ENCODE measurements around the gene WDR87.
"Not testable (repeated sequence)": the region's sequence is repeated elsewhere in the genome, so short reads cannot be mapped to it uniquely, and the experiment has no call there.

WDR87 gene

DNA sequence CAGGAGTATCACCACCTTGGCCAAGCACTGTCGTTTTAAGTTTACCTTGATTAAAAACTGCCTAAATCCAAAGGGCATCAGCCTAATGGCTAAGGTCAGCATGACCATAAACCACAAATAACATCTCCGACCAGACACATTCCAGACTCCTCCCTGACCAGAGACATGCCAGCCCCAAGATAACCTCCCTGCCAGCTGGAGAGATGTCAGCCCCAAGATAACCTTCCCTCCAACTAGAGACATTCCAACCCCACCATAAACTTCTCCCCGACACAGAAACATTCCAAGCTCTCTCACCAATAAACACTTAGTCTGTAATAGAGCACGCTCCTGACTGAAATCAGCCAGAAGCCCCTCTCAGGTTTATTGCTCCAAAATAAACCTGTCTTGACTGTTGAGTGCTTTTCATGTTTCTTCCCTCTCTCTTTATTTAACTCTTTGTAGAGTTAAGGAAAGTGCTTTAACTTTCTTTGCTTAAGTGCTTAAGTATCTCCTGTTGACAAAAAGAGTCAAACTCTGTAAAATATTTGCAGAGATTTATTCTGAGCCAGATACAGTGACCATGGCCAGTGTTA lies 36.5 kb downstream of the WDR87 start:
- no peak for ATAC-seq
- no peak for DNase-seq
- peak overlapping the region in 1 of 2 donors; percentile 55 for H3K27ac Mint-ChIP-seq
- no peaks in the 10 kb centered on the region for H3K4me1 Mint-ChIP-seq
- peaks cover 17% of the 10 kb centered on the region for H3K27me3 Mint-ChIP-seq
- peaks cover 7 to 18% of the 10 kb centered on the region in 2 donors for H3K9me3 Mint-ChIP-seq
- no peak overlapping the region for H3K4me3 Mint-ChIP-seq

DNA sequence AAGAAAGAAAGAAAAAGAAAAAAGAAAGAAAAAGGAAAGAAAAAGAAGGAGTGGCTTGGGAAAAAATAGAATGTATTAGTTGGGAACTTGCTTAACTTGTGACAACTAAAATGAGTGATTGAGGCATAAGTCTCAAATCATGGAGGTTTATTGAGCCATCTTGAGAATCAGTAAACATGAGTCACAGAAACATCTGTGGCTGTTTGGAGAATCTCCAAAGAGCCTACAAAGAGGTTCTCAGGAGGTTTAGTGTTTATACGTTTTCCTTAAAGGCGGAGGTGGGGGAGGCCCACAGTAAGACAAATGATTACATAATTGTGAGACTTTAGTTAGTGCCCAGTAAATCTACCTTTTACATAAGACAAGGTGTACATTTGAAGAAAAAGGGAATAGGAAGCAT lies 38.6 kb downstream of the WDR87 start:
- Mint-ChIP-seq H3K4me3 (no peak overlapping the region), H3K27me3 (peaks cover 14% of the 10 kb centered on the region), H3K27ac (no peak overlapping the region), H3K4me1 (no peaks in the 10 kb centered on the region), H3K9me3 (peaks cover 9 to 18% of the 10 kb centered on the region in 2 donors)
- ATAC-seq (no peak), DNase-seq (no peak)

DNA sequence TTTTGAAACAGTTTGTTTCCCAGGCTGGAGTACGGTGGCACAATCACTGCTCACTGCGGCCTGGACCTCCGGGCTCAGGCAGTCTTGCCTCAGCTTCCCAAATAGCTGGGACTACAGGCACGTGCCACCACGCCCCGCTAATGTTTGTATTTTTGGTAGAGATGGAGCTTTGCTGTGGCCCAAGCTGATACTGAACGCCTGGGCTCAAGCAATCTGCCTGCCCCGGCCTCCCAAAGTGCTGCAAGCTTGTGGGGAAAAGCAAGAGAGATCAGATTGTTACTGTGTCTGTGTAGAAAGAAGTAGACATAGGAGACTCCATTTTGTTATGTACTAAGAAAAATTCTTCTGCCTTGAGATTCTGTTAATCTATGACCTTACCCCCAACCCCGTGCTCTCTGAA lies 40.5 kb downstream of the WDR87 start:
- H3K27me3 Mint-ChIP-seq, DNase-seq, H3K4me1 Mint-ChIP-seq, ATAC-seq, H3K27ac Mint-ChIP-seq, H3K4me3 Mint-ChIP-seq: not testable (repeated sequence)
- peaks cover 4 to 18% of the 10 kb centered on the region in 2 donors for H3K9me3 Mint-ChIP-seq

DNA sequence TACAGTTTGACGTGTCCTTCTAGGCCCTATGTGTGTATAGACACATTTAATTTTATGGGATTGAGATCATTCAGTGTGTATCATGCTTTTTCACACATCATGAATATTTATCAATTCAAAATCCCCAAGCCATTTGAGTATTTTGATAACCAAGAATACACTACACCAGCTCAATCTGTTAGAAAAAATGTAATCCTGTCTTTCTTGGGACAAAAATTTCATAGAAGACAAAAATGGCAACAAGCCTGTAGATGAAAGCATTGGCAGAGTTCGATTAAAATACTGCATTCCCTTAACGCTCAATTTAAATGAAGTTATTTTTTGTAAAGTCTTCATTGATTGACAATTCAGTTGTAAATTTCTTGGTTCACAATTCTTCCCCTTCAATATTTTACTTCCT lies 41.9 kb downstream of the WDR87 start:
- Mint-ChIP-seq H3K27me3 (peaks cover 1% of the 10 kb centered on the region), H3K9me3 (peaks cover 4 to 9% of the 10 kb centered on the region in 2 donors), H3K4me3 (no peak overlapping the region), H3K4me1 (no peaks in the 10 kb centered on the region), H3K27ac (no peak overlapping the region)
- ATAC-seq (no peak), DNase-seq (no peak)

DNA sequence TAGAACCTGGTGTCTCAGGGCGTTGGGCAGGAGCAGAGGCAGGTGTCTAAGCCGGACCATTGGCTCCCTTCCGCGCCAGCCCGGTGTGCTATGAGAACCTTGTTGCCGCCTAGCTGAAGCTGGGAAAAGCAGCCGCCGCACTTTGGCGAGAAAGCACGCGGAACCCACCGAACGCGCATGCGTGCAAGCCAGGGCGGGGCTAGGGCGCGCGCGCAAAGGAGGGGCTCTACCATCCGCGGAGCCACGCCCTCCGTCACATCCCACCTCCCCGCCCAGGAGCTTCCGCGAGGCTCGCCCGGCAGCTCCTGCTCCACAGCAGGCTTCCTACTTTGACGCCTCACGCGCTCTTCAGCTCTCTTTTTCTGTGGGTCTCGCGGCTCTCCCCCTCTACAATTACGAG lies 51.3 kb downstream of the WDR87 start:
- no peaks in the 10 kb centered on the region for H3K4me1 Mint-ChIP-seq
- no peaks in the 10 kb centered on the region for H3K9me3 Mint-ChIP-seq
- peak; percentile 1 to 31 for DNase-seq
- peak overlapping the region in 1 of 2 donors; percentile 3 for H3K4me3 Mint-ChIP-seq
- no peak overlapping the region for H3K27ac Mint-ChIP-seq
- no peak for ATAC-seq
- no peaks in the 10 kb centered on the region for H3K27me3 Mint-ChIP-seq

DNA sequence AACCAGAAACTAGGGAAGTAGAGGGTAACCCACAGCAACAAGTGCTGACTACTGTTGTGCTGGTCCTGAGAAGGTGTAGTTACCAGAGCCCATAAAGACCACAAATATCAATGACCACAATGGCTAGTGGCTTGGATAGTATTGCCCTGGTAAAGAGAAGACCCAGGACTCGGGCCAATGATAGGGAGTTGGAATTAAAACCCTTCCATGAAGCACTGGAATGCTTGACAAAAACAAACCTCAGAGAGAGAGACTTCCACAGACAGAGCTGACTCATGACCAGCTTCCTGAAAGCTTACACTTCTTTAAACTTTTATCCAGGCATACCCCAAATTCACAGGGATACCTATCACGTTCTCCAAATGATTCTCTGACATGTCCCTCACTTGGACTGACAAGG lies 60.5 kb downstream of the WDR87 start:
- Mint-ChIP-seq H3K4me1 (no peaks in the 10 kb centered on the region), H3K27ac (no peak overlapping the region), H3K9me3 (peaks cover 0 to 5% of the 10 kb centered on the region in 2 donors), H3K27me3 (no peaks in the 10 kb centered on the region), H3K4me3 (no peak overlapping the region)
- DNase-seq: no peak
- ATAC-seq: no peak
